ENCODE data around the gene NISCH. TPM values are rescaled to one million over a fixed set of nuclear protein-coding genes. Genes with fewer than 3 reads are reported as not detected.

The NISCH gene
- total RNA-seq, 2 donors from 2014 or later = 95.9 to 124 TPM

- no peaks in the 10 kb centered on the region for H3K36me3 ChIP-seq
- no peaks in the 10 kb centered on the region for H3K9me3 ChIP-seq
- no peaks in the 10 kb centered on the region for H3K27me3 ChIP-seq (replicated peaks; ENCODE audit: insufficient read depth)
- no peak overlapping the region for H3K4me3 ChIP-seq
- H3K27ac ChIP-seq = no peak overlapping the region
- no peaks in the 10 kb centered on the region for H3K4me1 ChIP-seq (ENCODE audit: control insufficient read depth in 1 of 2, low read depth in 2 of 2)
- no peak for DNase-seq (ENCODE audit: low spot score)
- no peak for ATAC-seq (ENCODE audit: insufficient number of reproducible peaks, low FRiP score, low read depth)
- TF ChIP-seq CTCF (IDR thresholded peaks at IDR 0.05) = no peak
Observed at GRCh38 chr3:52439426-52440248, 15.8 kb upstream of the NISCH start.

GRCh38 chr3:52440249-52440551 lies 15.2 kb upstream of the NISCH start:
- Histone ChIP-seq H3K27me3 (replicated peaks; ENCODE audit: insufficient read depth) (no peaks in the 10 kb centered on the region), H3K4me1 (ENCODE audit: control insufficient read depth in 1 of 2, low read depth in 2 of 2) (no peaks in the 10 kb centered on the region), H3K27ac (no peak overlapping the region), H3K9me3 (no peaks in the 10 kb centered on the region), H3K36me3 (no peaks in the 10 kb centered on the region), H3K4me3 (no peak overlapping the region)
- ATAC-seq (ENCODE audit: insufficient number of reproducible peaks, low FRiP score, low read depth) (no peak), DNase-seq (ENCODE audit: low spot score) (no peak)
- TF ChIP-seq CTCF (IDR thresholded peaks at IDR 0.05) = no peak

- no peak overlapping the region for H3K4me3 ChIP-seq
- no peaks in the 10 kb centered on the region for H3K4me1 ChIP-seq (ENCODE audit: control insufficient read depth in 1 of 2, low read depth in 2 of 2)
- DNase-seq (ENCODE audit: low spot score) (no peak), ATAC-seq (ENCODE audit: insufficient number of reproducible peaks, low FRiP score, low read depth) (no peak)
- H3K27me3 ChIP-seq (replicated peaks; ENCODE audit: insufficient read depth) = no peaks in the 10 kb centered on the region
- no peak overlapping the region for H3K27ac ChIP-seq
- no peaks in the 10 kb centered on the region for H3K9me3 ChIP-seq
- no peaks in the 10 kb centered on the region for H3K36me3 ChIP-seq
- TF ChIP-seq CTCF (IDR thresholded peaks at IDR 0.05) = no peak
Observed at GRCh38 chr3:52440671-52441070, 14.7 kb upstream of the NISCH start.

- Histone ChIP-seq H3K27ac (no peak overlapping the region), H3K4me1 (ENCODE audit: control insufficient read depth in 1 of 2, low read depth in 2 of 2) (no peaks in the 10 kb centered on the region), H3K4me3 (no peak overlapping the region), H3K27me3 (replicated peaks; ENCODE audit: insufficient read depth) (no peaks in the 10 kb centered on the region), H3K9me3 (no peaks in the 10 kb centered on the region), H3K36me3 (no peaks in the 10 kb centered on the region)
- no peak for TF ChIP-seq CTCF (IDR thresholded peaks at IDR 0.05)
- ATAC-seq (ENCODE audit: insufficient number of reproducible peaks, low FRiP score, low read depth) (no peak), DNase-seq (ENCODE audit: low spot score) (no peak)
Observed at GRCh38 chr3:52441091-52441771, 14.2 kb upstream of the NISCH start.

- no peak for DNase-seq (ENCODE audit: low spot score)
Observed at GRCh38 chr3:52441772-52442332, 13.6 kb upstream of the NISCH start.

More at GRCh38 chr3:52441772-52442332, 13.6 kb upstream of the NISCH start:
- Histone ChIP-seq H3K27ac (no peak overlapping the region), H3K27me3 (replicated peaks; ENCODE audit: insufficient read depth) (no peaks in the 10 kb centered on the region), H3K4me3 (no peak overlapping the region), H3K4me1 (ENCODE audit: control insufficient read depth in 1 of 2, low read depth in 2 of 2) (no peaks in the 10 kb centered on the region), H3K36me3 (no peaks in the 10 kb centered on the region), H3K9me3 (no peaks in the 10 kb centered on the region)
- TF ChIP-seq CTCF (IDR thresholded peaks at IDR 0.05) = no peak
- ATAC-seq (ENCODE audit: insufficient number of reproducible peaks, low FRiP score, low read depth) = no peak
